GM18519 (cell line): ENCODE results near the gene RIC8B.

Experiments
- ATAC-seq: cut with Tn5 transposase; IDR thresholded peaks from one replicate; pipeline ENCODE4 v1.9.1; 2021; ENCODE audit warnings: mild to moderate bottlenecking, moderate library complexity; ENCODE audit not compliant: unreplicated experiment, low FRiP score

Gene RIC8B

GRCh38 chr12:106757623-106758348 lies 16.7 kb upstream of the RIC8B start:
- ATAC-seq = no peak

GRCh38 chr12:106758349-106759110 lies 16.0 kb upstream of the RIC8B start:
- ATAC-seq = no peak

GRCh38 chr12:106759526-106760183 lies 14.8 kb upstream of the RIC8B start:
- ATAC-seq = no peak

- peak; percentile 96 for ATAC-seq
These were observed 14.3 kb upstream of the RIC8B start for GRCh38 chr12:106760184-106760531.

- no peak for ATAC-seq
These were observed 10.3 kb upstream of the RIC8B start for GRCh38 chr12:106764220-106764619.

GRCh38 chr12:106764738-106765137 lies 9.7 kb upstream of the RIC8B start:
- no peak for ATAC-seq

- no peak for ATAC-seq
These were observed 8.1 kb upstream of the RIC8B start for GRCh38 chr12:106766393-106766826.

- no peak for ATAC-seq
These were observed 7.3 kb upstream of the RIC8B start for GRCh38 chr12:106767206-106767605.

- no peak for ATAC-seq
These were observed 6.3 kb upstream of the RIC8B start for GRCh38 chr12:106767954-106768822.

GRCh38 chr12:106769078-106769477 lies 5.4 kb upstream of the RIC8B start:
- no peak for ATAC-seq

- ATAC-seq = no peak
These were observed 4.9 kb upstream of the RIC8B start for GRCh38 chr12:106769546-106769945.

- no peak for ATAC-seq
These were observed 3.1 kb upstream of the RIC8B start for GRCh38 chr12:106771425-106771824.

- ATAC-seq = no peak
These were observed 1.0 kb upstream of the RIC8B start for GRCh38 chr12:106773286-106774004.

- no peak for ATAC-seq
These were observed 484 bp downstream of the RIC8B start for GRCh38 chr12:106774808-106775524.

GRCh38 chr12:106776897-106777296 lies 2.4 kb downstream of the RIC8B start:
- no peak for ATAC-seq

GRCh38 chr12:106780010-106780631 lies 5.6 kb downstream of the RIC8B start:
- ATAC-seq = no peak

GRCh38 chr12:106782619-106783018 lies 8.1 kb downstream of the RIC8B start:
- no peak for ATAC-seq

GRCh38 chr12:106783515-106783914 lies 9.0 kb downstream of the RIC8B start:
- no peak for ATAC-seq

- no peak for ATAC-seq
These were observed 15.5 kb downstream of the RIC8B start for GRCh38 chr12:106790020-106790419.
